GM18526 (cell line): Measurements from ENCODE around the gene CDH11.

Source experiments
- POLR2A ChIP-seq: IDR thresholded peaks from 3 replicates; pipeline ENCODE4 v1.6.1; 2011; ENCODE audit not compliant: insufficient read length; ENCODE audit errors: extremely low read depth

The CDH11 gene

GRCh38 chr16:64951193-64951592 lies 170.7 kb downstream of the CDH11 start:
- no peak for TF ChIP-seq POLR2A

GRCh38 chr16:64950731-64951130 lies 171.1 kb downstream of the CDH11 start:
- no peak for TF ChIP-seq POLR2A

- no peak for TF ChIP-seq POLR2A
Measured at GRCh38 chr16:64950262-64950661, 171.6 kb downstream of the CDH11 start.

DNA sequence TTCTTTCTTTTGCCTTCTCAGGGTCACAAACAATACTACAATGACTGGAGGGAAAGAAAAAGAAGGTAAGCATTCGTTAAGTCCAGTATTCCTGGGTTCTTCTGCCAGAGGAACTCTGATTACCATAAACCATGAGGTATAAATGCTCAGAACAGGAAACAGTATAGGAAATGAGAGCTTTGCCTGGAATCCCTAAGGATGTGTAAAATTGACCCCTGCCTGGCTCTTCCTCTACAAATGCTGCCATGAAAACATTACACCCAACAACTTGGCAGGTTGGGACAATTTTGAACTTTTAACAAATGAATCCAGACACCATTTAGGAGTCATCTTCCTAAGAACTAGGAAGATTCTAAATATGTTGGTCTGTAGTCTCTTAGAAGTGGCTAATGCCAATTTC lies 173.8 kb downstream of the CDH11 start:
- TF ChIP-seq POLR2A, result no peak

GRCh38 chr16:64947651-64948050 lies 174.2 kb downstream of the CDH11 start:
- no peak for TF ChIP-seq POLR2A

GRCh38 chr16:64933885-64934284 lies 188.0 kb downstream of the CDH11 start:
- TF ChIP-seq POLR2A, result no peak

DNA sequence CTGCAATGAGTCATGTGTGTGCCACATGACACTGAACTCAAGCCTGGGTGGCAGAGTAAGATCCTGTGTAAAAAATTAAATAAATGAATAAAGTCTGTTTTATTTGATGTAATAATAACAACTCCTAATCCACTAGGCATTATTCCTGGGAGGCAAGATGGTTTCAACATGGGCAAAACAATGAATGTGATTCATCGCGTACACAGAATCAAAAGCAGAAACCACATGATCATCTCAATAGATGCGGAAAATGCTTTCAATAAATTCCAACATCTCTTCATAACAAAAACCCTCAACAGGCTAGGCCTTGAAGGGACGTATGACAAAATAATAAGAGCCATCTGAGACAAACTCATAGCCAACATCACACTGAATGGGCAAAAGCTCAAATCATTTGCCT lies 195.4 kb downstream of the CDH11 start:
- no peak for TF ChIP-seq POLR2A

DNA sequence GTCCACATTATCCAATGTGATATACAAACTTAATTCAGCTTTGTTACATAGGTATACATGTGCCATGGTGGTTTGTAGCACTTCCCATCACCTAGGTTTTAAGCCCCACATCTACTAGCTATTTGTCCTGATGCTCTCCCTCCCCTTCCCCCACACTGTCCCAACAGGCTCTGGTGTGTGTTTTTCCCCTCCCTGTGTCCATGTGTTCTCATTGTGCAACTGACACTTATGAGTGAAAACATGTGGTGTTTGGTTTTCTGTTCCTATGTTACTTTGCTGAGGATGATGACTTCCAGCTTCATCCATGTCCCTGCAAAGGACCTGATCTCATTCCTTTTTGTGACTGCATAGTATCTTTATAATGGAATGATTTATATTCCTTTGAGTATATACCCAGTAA lies 196.7 kb downstream of the CDH11 start:
- no peak for TF ChIP-seq POLR2A

DNA sequence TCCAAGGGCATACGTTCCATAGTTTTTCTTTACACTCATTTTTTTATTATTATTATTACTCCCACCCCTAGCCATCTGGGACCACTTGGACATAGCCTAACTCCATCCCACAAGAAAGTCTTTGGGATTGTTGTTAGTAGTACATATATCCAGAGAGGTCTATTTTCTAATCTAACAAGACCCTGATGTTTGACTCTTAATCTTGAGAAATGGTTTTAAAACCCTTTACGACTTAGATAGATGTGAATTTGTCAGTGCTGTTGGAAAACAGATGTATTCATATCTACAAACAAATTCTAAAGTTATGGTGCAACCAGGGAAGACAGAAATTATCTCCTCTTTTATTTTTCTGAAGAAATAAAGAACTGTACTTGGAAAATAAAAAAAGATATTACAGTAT lies 197.8 kb downstream of the CDH11 start:
- no peak for TF ChIP-seq POLR2A

DNA sequence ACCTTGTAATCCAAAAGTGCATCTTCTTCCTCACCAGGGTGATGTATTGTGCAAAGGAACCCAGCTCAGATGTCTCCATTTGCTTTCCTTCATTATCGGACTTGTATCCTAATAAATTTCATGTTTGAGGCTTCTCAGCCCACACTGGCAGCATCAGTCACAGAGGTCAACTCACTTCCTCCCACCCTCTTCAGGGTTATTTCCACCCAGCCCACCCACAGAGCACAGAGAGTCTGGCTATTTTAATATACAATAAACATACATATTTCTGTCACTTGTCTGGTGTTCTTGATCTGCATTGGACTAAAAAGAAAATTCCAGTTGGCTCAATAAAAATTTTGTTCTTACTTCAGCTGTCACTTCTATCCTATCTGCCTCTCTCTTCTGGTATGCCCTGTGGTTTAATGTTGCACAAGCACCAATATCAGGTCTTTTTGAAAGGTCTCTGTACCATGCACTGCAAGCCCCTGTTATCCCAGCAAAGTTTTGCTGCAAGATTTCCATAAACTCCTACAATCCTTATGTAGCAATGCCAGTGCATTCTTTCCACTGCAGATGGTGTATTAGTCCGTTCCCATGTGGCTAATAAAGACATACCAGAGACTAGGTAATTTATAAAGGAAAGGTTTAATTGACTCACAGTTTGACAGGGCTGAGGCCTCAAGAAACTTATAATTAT lies 201.8 kb downstream of the CDH11 start:
- no peak for TF ChIP-seq POLR2A

GRCh38 chr16:64919141-64919540 lies 202.7 kb downstream of the CDH11 start:
- no peak for TF ChIP-seq POLR2A

GRCh38 chr16:64916051-64916450 lies 205.8 kb downstream of the CDH11 start:
- no peak for TF ChIP-seq POLR2A

- no peak for TF ChIP-seq POLR2A
Measured at GRCh38 chr16:64910356-64910755, 211.5 kb downstream of the CDH11 start.

GRCh38 chr16:64907844-64908243 lies 214.0 kb downstream of the CDH11 start:
- no peak for TF ChIP-seq POLR2A

DNA sequence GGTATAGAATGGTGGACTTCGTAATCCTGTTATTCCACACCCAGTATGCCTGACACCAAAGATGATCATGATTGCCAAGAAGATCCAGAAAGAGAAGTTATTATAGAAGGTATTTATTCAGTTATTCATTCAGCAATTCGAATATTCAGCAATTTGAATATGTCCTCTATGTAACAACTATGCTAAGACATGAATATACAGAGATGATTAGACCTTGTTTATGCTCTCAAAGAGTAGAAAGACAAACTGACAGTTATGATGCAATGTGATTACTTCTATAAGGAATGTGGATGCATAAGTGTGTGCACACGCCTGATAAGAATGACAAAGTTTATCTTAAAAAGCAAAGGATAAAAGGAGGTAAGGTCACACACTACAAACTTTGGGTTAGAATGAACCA lies 218.1 kb downstream of the CDH11 start:
- no peak for TF ChIP-seq POLR2A

DNA sequence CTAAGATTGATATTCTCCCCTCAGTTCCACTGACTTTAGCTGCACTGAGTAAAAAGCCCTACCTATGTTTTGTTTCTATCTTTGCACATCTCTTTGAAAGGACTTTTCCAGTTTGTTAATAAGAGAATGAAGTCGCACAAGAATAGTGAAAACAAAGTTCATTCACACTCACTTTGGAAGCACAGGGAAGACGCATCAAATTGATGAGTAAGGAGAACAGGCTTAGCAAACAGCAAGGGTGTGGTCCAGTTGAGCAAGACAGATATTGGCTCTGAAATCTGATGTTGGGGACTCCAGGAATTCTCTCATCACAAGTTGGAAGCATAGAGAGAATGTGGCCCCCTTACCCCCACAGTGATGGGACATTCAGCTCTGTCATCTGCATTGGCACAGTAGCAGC lies 221.3 kb downstream of the CDH11 start:
- no peak for TF ChIP-seq POLR2A

GRCh38 chr16:64900019-64900418 lies 221.8 kb downstream of the CDH11 start:
- no peak for TF ChIP-seq POLR2A
